ENCODE results near the gene FZD1.

- no peak for TF ChIP-seq HDAC6 (IDR thresholded peaks at IDR 0.05; ENCODE audit: unreplicated experiment)
- TF ChIP-seq SKIL (IDR thresholded peaks at IDR 0.05; ENCODE audit: low read depth, poor library complexity, severe bottlenecking) = no peak
- no peak for TF ChIP-seq MLLT1 (IDR thresholded peaks at IDR 0.05)
- TF ChIP-seq CTCF (IDR thresholded peaks at IDR 0.05 in 2 of 3, conservative IDR thresholded peaks at IDR 0.05 in 1 of 3; ENCODE audit: control insufficient read depth in 2 of 3, extremely low read depth in 1 of 3, insufficient read depth in 1 of 3, low read depth in 3 of 3, low read length in 3 of 3) = no peak
- no peak for TF ChIP-seq PRDM15 (CRISPR knock-in tag; IDR thresholded peaks at IDR 0.05)
- no peak for TF ChIP-seq EP300 (IDR thresholded peaks at IDR 0.05; ENCODE audit: borderline replicate concordance in 1 of 2, control insufficient read depth in 1 of 2, low read depth in 2 of 2, low read length in 2 of 2)
- no peak for TF ChIP-seq HCFC1 (IDR thresholded peaks at IDR 0.05; ENCODE audit: low read length)
- TF ChIP-seq ZNF274 (IDR thresholded peaks at IDR 0.05; ENCODE audit: insufficient read depth, insufficient read length) = no peak
- TF ChIP-seq MAX (IDR thresholded peaks at IDR 0.05; ENCODE audit: low read depth, low read length) = no peak
- no peak for TF ChIP-seq NBN (IDR thresholded peaks at IDR 0.05)
- no peak for TF ChIP-seq RAD51 (IDR thresholded peaks at IDR 0.05)
- TF ChIP-seq POLR2AphosphoS2 (IDR thresholded peaks at IDR 0.05; ENCODE audit: low read depth, low read length) = no peak
- TF ChIP-seq SMC3 (IDR thresholded peaks at IDR 0.05; ENCODE audit: borderline replicate concordance, low read length) = no peak
These were observed 28.9 kb downstream of the FZD1 start for GRCh38 chr7:91293136-91293535.
